Liver (tissue), 9 donors: ENCODE measurements around the gene PIP5KL1. TPM values are rescaled to one million over a fixed set of nuclear protein-coding genes. Genes with fewer than 3 reads are reported as not detected.

ENCODE experiments used
- DNase-seq: peaks from one replicate; pipeline ENCODE4 v3.0.0-alpha.2; 2017; ENCODE audit warnings: low spot score
- H3K27ac ChIP-seq, 2 donors: one replicate each; pipeline ENCODE4 v1.7.0; 2013; ENCODE audit warnings: inconsistent platforms in 2 of 2, low read length in 2 of 2, control low read depth in 1 of 2, low read depth in 1 of 2, mild to moderate bottlenecking in 1 of 2
- H3K27me3 ChIP-seq, 4 donors: one replicate each; pipeline versions ENCODE4 v1.6.1 to v1.7.0; 2013; ENCODE audit warnings: low read length in 3 of 4, inconsistent platforms in 1 of 4, mild to moderate bottlenecking in 1 of 4, moderate library complexity in 1 of 4; ENCODE audit not compliant: control insufficient read depth in 4 of 4, insufficient read depth in 4 of 4
- H3K36me3 ChIP-seq, 4 donors: one replicate each; pipeline versions ENCODE4 v1.6.1 to v1.7.0; 2013; ENCODE audit warnings: low read length in 3 of 4, mild to moderate bottlenecking in 3 of 4, low read depth in 1 of 4, moderate library complexity in 1 of 4; ENCODE audit not compliant: control insufficient read depth in 4 of 4, insufficient read depth in 3 of 4
- H3K4me1 ChIP-seq, 4 donors: one replicate each; pipeline versions ENCODE4 v1.6.1 to v1.7.0; 2013; ENCODE audit warnings: low read length in 3 of 4, mild to moderate bottlenecking in 3 of 4, moderate library complexity in 1 of 4; ENCODE audit not compliant: control insufficient read depth in 4 of 4, insufficient read depth in 4 of 4
- H3K4me3 ChIP-seq, 3 donors: one replicate each; pipeline versions ENCODE4 v1.6.1 to v1.7.0; 2013; ENCODE audit warnings: low read length in 3 of 3, control low read depth in 1 of 3, low read depth in 1 of 3, mild to moderate bottlenecking in 1 of 3
- H3K9ac ChIP-seq, 2 donors: one replicate each; pipeline ENCODE4 v1.7.0; 2013; ENCODE audit warnings: low read length in 2 of 2, mild to moderate bottlenecking in 2 of 2, moderate library complexity in 2 of 2, control low read depth in 1 of 2, low read depth in 1 of 2
- H3K9me3 ChIP-seq, 4 donors: one replicate each; pipeline versions ENCODE4 v1.6.1 to v1.7.0; 2013; ENCODE audit warnings: low read length in 3 of 4; ENCODE audit not compliant: control insufficient read depth in 4 of 4
- EGR1 ChIP-seq, 2 donors: IDR thresholded peaks; 2 replicates each; pipeline ENCODE4 v1.6.1; 2016 to 2018; ENCODE audit warnings: antibody characterized with exemption in 2 of 2, low read depth in 2 of 2
- FOXA1 ChIP-seq: IDR thresholded peaks from 2 replicates; pipeline ENCODE4 v1.6.1; 2016; ENCODE audit warnings: antibody characterized with exemption
- GABPA ChIP-seq, 2 donors: IDR thresholded peaks in 1 of 2; conservative IDR thresholded peaks in 1 of 2; 2 replicates each; pipeline ENCODE4 v1.6.1; 2016; ENCODE audit warnings: antibody characterized with exemption in 2 of 2, mild to moderate bottlenecking in 1 of 2, moderate library complexity in 1 of 2
- HNF4G ChIP-seq: IDR thresholded peaks from 2 replicates; pipeline ENCODE4 v1.6.1; 2016; ENCODE audit warnings: antibody characterized with exemption
- JUND ChIP-seq, 2 donors: IDR thresholded peaks; 2 replicates each; pipeline ENCODE4 v1.6.1; 2016; ENCODE audit warnings: antibody characterized with exemption in 2 of 2
- NR2F2 ChIP-seq: IDR thresholded peaks from 2 replicates; pipeline ENCODE4 v1.6.1; 2016; ENCODE audit warnings: antibody characterized with exemption
- RAD21 ChIP-seq, 2 donors: IDR thresholded peaks; 2 replicates each; pipeline ENCODE4 v1.6.1; 2016; ENCODE audit warnings: antibody characterized with exemption in 2 of 2, mild to moderate bottlenecking in 2 of 2
- RXRA ChIP-seq, 2 donors: IDR thresholded peaks; 2 replicates each; pipeline ENCODE4 v1.6.1; 2017 to 2018; ENCODE audit warnings: antibody characterized with exemption in 2 of 2, mild to moderate bottlenecking in 1 of 2
- SP1 ChIP-seq: IDR thresholded peaks from 2 replicates; pipeline ENCODE4 v1.6.1; 2018; ENCODE audit warnings: antibody characterized with exemption, mild to moderate bottlenecking
- TAF1 ChIP-seq: conservative IDR thresholded peaks from 2 replicates; pipeline ENCODE4 v1.6.1; 2016; ENCODE audit warnings: antibody characterized with exemption, mild to moderate bottlenecking
- WGBS: extraction: QIAGEN DNeasy Blood & Tissue Kit; methylation state at CpG from one replicate; pipeline ENCODE4 v1.1.7; 2013; 5-methylcytosine and 5-hydroxymethylcytosine counted together
- polyA plus RNA-seq, 2 donors: library from polyadenylated mRNA; stranded (reverse) in 1 of 2; unstranded in 1 of 2; fragments of 200-250 nt in 1 of 2; fragments of >200 nt in 1 of 2; fragmentation: Nextera tagmentation in 1 of 2; extraction: Ambion mirVana in 1 of 2; gene quantifications; one replicate each; pipeline versions ENCODE4 v1.2.1 to v1.2.3, GENCODE V29; 2013 to 2015
- total RNA-seq, 2 donors: library from RNA; depleted of rRNA; stranded (reverse); fragments of >200 nt; gene quantifications; one replicate each; pipeline ENCODE4 v1.2.3, GENCODE V29; 2014
- TF ChIP-seq, protein P1 (sequence below): IDR thresholded peaks from 2 replicates; pipeline ENCODE4 v1.6.1; 2016; ENCODE audit warnings: antibody characterized with exemption
- TF ChIP-seq, protein P2 (sequence below): IDR thresholded peaks from 2 replicates; pipeline ENCODE4 v1.6.1; 2016; ENCODE audit warnings: antibody characterized with exemption, mild to moderate bottlenecking
- TF ChIP-seq, protein P3 (sequence below): IDR thresholded peaks from 2 replicates; pipeline ENCODE4 v1.6.1; 2016; ENCODE audit warnings: antibody characterized with exemption
- TF ChIP-seq, protein P4 (sequence below): fragments of 150-350 bp; IDR thresholded peaks from 2 replicates; pipeline ENCODE4 v1.5.1; 2017; ENCODE audit warnings: improper control_type of control experiment, low read depth, low read length; ENCODE audit not compliant: missing input control
- donor health status: healthy.
- donor health status: healthy.
- donor health status: healthy.
- donor health status: healthy.
- donor health status: healthy.

Gene PIP5KL1
- total and polyA plus RNA-seq, 4 donors, result 0.06 to 1.5 (median 0.49) TPM

DNA sequence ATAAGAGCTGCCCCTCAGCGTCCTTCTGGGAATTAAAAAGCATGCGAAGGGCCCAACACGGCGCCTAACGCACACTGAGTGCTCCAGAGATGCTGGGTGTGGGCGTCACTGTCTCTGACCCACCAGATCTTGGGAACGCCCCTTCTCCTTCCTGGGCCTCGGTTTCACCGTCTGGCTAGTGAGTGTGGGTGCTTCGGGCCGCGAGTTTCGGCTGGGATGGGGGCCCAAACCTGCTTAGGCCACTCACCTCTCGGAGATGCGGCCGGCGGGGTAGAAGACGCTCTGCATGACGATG lies 3.7 kb downstream of the PIP5KL1 start:
- H3K36me3 ChIP-seq, result no peaks in the 10 kb centered on the region
- H3K27me3 ChIP-seq, result peaks cover 0 to 7% (median 0%) of the 10 kb centered on the region in 4 donors
- no peak overlapping the region for H3K27ac ChIP-seq
- H3K9me3 ChIP-seq, result no peaks in the 10 kb centered on the region
- no peak overlapping the region for H3K4me3 ChIP-seq
- no peak for DNase-seq
- peaks cover 0 to 21% (median 7%) of the 10 kb centered on the region in 4 donors for H3K4me1 ChIP-seq
- WGBS, result 15% methylated on average over 19 of the region's 19 CpGs
- no peak overlapping the region for H3K9ac ChIP-seq
- TF ChIP-seq, protein P1, sequence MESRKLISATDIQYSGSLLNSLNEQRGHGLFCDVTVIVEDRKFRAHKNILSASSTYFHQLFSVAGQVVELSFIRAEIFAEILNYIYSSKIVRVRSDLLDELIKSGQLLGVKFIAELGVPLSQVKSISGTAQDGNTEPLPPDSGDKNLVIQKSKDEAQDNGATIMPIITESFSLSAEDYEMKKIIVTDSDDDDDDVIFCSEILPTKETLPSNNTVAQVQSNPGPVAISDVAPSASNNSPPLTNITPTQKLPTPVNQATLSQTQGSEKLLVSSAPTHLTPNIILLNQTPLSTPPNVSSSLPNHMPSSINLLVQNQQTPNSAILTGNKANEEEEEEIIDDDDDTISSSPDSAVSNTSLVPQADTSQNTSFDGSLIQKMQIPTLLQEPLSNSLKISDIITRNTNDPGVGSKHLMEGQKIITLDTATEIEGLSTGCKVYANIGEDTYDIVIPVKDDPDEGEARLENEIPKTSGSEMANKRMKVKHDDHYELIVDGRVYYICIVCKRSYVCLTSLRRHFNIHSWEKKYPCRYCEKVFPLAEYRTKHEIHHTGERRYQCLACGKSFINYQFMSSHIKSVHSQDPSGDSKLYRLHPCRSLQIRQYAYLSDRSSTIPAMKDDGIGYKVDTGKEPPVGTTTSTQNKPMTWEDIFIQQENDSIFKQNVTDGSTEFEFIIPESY, result no peak
- TF ChIP-seq, protein P2, sequence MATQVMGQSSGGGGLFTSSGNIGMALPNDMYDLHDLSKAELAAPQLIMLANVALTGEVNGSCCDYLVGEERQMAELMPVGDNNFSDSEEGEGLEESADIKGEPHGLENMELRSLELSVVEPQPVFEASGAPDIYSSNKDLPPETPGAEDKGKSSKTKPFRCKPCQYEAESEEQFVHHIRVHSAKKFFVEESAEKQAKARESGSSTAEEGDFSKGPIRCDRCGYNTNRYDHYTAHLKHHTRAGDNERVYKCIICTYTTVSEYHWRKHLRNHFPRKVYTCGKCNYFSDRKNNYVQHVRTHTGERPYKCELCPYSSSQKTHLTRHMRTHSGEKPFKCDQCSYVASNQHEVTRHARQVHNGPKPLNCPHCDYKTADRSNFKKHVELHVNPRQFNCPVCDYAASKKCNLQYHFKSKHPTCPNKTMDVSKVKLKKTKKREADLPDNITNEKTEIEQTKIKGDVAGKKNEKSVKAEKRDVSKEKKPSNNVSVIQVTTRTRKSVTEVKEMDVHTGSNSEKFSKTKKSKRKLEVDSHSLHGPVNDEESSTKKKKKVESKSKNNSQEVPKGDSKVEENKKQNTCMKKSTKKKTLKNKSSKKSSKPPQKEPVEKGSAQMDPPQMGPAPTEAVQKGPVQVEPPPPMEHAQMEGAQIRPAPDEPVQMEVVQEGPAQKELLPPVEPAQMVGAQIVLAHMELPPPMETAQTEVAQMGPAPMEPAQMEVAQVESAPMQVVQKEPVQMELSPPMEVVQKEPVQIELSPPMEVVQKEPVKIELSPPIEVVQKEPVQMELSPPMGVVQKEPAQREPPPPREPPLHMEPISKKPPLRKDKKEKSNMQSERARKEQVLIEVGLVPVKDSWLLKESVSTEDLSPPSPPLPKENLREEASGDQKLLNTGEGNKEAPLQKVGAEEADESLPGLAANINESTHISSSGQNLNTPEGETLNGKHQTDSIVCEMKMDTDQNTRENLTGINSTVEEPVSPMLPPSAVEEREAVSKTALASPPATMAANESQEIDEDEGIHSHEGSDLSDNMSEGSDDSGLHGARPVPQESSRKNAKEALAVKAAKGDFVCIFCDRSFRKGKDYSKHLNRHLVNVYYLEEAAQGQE, result no peak
- TF ChIP-seq SP1 (no peak), NR2F2 (no peak), GABPA (IDR thresholded peaks at IDR 0.05 in 1 of 2, conservative IDR thresholded peaks at IDR 0.05 in 1 of 2) (no peak), JUND (IDR thresholded peaks at IDR 0.05) (no peak)
- TF ChIP-seq, protein P3, sequence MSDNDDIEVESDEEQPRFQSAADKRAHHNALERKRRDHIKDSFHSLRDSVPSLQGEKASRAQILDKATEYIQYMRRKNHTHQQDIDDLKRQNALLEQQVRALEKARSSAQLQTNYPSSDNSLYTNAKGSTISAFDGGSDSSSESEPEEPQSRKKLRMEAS, result no peak
- TF ChIP-seq, protein P4, sequence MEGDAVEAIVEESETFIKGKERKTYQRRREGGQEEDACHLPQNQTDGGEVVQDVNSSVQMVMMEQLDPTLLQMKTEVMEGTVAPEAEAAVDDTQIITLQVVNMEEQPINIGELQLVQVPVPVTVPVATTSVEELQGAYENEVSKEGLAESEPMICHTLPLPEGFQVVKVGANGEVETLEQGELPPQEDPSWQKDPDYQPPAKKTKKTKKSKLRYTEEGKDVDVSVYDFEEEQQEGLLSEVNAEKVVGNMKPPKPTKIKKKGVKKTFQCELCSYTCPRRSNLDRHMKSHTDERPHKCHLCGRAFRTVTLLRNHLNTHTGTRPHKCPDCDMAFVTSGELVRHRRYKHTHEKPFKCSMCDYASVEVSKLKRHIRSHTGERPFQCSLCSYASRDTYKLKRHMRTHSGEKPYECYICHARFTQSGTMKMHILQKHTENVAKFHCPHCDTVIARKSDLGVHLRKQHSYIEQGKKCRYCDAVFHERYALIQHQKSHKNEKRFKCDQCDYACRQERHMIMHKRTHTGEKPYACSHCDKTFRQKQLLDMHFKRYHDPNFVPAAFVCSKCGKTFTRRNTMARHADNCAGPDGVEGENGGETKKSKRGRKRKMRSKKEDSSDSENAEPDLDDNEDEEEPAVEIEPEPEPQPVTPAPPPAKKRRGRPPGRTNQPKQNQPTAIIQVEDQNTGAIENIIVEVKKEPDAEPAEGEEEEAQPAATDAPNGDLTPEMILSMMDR, result no peak

DNA sequence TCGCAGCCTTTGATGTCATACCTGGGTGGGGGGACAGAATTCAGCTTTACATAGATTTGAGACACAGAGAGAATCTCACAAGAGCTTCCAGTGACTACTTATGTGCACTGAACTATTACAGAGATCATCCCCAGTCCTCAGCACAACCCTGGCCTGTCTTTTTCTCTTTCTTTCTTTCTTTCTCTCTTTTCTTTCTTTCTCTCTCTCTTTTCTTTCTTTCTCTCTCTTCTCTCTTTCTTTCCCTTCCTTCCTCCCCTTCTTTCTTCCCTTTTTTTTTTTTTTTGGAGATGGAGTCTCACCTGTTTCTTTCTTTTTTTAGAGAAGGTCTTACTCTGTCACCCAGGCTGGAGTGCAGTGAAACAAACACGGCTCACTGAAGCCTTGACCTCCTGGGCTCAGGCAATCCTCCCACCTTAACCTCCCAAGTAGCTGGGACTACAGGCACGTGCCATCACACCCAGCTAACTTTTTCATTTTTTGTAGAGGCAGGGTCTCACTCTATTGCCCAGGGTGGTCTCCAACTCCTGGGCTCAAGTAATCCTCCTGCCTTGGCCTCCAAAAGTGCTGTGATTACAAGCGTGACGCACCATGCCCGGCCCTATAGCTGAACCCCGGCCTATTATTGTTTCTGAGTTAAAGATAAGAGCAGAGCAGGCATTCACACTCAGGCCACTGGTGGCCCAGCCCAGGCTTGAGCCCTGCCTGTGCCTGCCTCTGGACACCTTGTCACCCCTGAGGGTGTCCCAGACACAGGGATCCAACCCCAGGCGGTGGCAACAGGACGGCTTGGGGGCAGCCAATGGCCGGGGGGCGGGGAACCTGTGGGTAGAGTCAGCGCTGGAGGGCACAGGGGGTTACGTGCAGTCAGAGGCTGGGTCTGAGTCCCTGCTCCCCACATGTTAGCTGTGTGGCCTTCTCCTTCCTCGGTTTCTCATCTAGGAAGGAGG lies 4.3 kb downstream of the PIP5KL1 start:
- WGBS, result 71% methylated on average over 14 of the region's 14 CpGs
- peaks cover 0 to 7% (median 0%) of the 10 kb centered on the region in 4 donors for H3K27me3 ChIP-seq
- no peaks in the 10 kb centered on the region for H3K9me3 ChIP-seq
- no peak for TF ChIP-seq NR2F2
- TF ChIP-seq RXRA (IDR thresholded peaks at IDR 0.05), result no peak
- TF ChIP-seq EGR1 (IDR thresholded peaks at IDR 0.05; ENCODE audit: low read depth in 2 of 2), result no peak
- no peak for TF ChIP-seq SP1
- TF ChIP-seq FOXA1, result no peak
- TF ChIP-seq TAF1, result no peak
- TF ChIP-seq RAD21 (IDR thresholded peaks at IDR 0.05), result no peak
- TF ChIP-seq, protein P3, result no peak
- no peak for TF ChIP-seq JUND (IDR thresholded peaks at IDR 0.05)
- no peak for TF ChIP-seq GABPA (IDR thresholded peaks at IDR 0.05 in 1 of 2, conservative IDR thresholded peaks at IDR 0.05 in 1 of 2)
- TF ChIP-seq HNF4G, result no peak
- H3K4me1 ChIP-seq, result peaks cover 0 to 24% (median 11%) of the 10 kb centered on the region in 4 donors
- no peak overlapping the region for H3K4me3 ChIP-seq
- no peaks in the 10 kb centered on the region for H3K36me3 ChIP-seq
- H3K9ac ChIP-seq, result no peak overlapping the region
- DNase-seq, result no peak
- H3K27ac ChIP-seq, result no peak overlapping the region
